Gastroesophageal sphincter (tissue), 3 donors: ENCODE results near the gene DAB1.

Experiments
- EP300 ChIP-seq: sonication (generic); formaldehyde crosslinking; IDR thresholded peaks from one replicate; pipeline ENCODE4 v1.6.1; 2017; ENCODE audit warnings: antibody characterized with exemption, mild to moderate bottlenecking
- POLR2A ChIP-seq, 2 donors: fragments of 450-650 bp; IDR thresholded peaks; one replicate each; pipeline ENCODE4 v1.6.1; 2017; ENCODE audit warnings: antibody characterized with exemption in 2 of 2, mild to moderate bottlenecking in 2 of 2, moderate library complexity in 1 of 2
- POLR2AphosphoS5 ChIP-seq: sonication (generic); formaldehyde crosslinking; IDR thresholded peaks from one replicate; pipeline ENCODE4 v1.6.1; 2017; ENCODE audit warnings: antibody characterized with exemption
- TF ChIP-seq, protein P1 (sequence below), 4 experiments: fragments of 200-600 bp in 2 of 4; fragments of 450-650 bp in 2 of 4; sonication (generic) in 1 of 4; IDR thresholded peaks; one replicate each; pipeline ENCODE4 v1.5.1; 2017 to 2019; ENCODE audit warnings: antibody characterized with exemption in 4 of 4, mild to moderate bottlenecking in 2 of 4, moderate library complexity in 2 of 4

DNA sequence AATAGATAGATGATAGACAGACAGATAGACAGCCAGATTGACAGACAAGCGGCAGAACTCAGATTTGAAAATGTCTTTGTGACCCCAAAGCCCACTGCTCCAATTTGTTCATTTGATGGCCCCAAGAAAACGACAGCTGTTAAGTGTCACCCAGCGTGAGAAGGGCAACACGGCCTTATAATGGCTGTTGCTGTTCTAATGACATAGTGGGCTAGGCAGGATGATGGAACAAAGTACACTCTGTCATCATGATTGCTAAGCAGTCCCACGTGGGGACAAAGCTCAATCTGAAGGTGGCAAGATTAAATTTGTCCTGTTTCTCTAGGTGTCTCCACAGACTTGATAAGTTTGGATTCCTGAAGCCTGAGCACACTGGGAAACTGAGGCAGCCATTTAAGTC, 112.9 kb downstream of the DAB1 start:
- TF ChIP-seq, protein P1, sequence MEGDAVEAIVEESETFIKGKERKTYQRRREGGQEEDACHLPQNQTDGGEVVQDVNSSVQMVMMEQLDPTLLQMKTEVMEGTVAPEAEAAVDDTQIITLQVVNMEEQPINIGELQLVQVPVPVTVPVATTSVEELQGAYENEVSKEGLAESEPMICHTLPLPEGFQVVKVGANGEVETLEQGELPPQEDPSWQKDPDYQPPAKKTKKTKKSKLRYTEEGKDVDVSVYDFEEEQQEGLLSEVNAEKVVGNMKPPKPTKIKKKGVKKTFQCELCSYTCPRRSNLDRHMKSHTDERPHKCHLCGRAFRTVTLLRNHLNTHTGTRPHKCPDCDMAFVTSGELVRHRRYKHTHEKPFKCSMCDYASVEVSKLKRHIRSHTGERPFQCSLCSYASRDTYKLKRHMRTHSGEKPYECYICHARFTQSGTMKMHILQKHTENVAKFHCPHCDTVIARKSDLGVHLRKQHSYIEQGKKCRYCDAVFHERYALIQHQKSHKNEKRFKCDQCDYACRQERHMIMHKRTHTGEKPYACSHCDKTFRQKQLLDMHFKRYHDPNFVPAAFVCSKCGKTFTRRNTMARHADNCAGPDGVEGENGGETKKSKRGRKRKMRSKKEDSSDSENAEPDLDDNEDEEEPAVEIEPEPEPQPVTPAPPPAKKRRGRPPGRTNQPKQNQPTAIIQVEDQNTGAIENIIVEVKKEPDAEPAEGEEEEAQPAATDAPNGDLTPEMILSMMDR (IDR thresholded peaks at IDR 0.05), result no peak
- no peak for TF ChIP-seq POLR2AphosphoS5
- TF ChIP-seq POLR2A (IDR thresholded peaks at IDR 0.05), result no peak
- TF ChIP-seq EP300, result no peak
